ENCODE results near the gene SAMD15.
A peak's percentile ranks its signal among the peaks of the same experiment; 100 is the strongest.
"Not testable (repeated sequence)": the region's sequence is repeated elsewhere in the genome, so short reads cannot be mapped to it uniquely, and the experiment has no call there.

Gene SAMD15

GRCh38 chr14:77376771-77377501, at the start of gene SAMD15, which contains the start of gene TMED8:
TSS of gene SAMD15 (plus strand) at chr14:77377379. CDS start at chr14:77377419, 40 bp downstream.
TSS of gene TMED8 (minus strand) at chr14:77377094. CDS start at chr14:77377053, 41 bp downstream.
- Mint-ChIP-seq H3K9me3 (no peaks in the 10 kb centered on the region), H3K27ac (peak within 1 kb of the TSS; percentile 91), H3K36me3 (ENCODE audit: low read depth) (peaks cover 21% of the 10 kb centered on the region), H3K4me3 (peak within 1 kb of the TSS; percentile 93), H3K27me3 (no peaks in the 10 kb centered on the region), H3K4me1 (ENCODE audit: low read depth) (peaks cover 42% of the 10 kb centered on the region)

GRCh38 chr14:77329872-77330271, 47.3 kb upstream of the SAMD15 start:
- Mint-ChIP-seq H3K36me3 (ENCODE audit: low read depth) (no peaks in the 10 kb centered on the region), H3K4me3 (no peak overlapping the region), H3K27me3 (no peaks in the 10 kb centered on the region), H3K4me1 (ENCODE audit: low read depth) (no peaks in the 10 kb centered on the region), H3K9me3 (no peaks in the 10 kb centered on the region), H3K27ac (no peak overlapping the region)

GRCh38 chr14:77335576-77335975, 41.6 kb upstream of the SAMD15 start:
- H3K4me3 Mint-ChIP-seq = no peak overlapping the region
- no peaks in the 10 kb centered on the region for H3K9me3 Mint-ChIP-seq
- peaks cover 20% of the 10 kb centered on the region for H3K36me3 Mint-ChIP-seq (ENCODE audit: low read depth)
- no peaks in the 10 kb centered on the region for H3K27me3 Mint-ChIP-seq
- H3K27ac Mint-ChIP-seq = no peak overlapping the region
- no peaks in the 10 kb centered on the region for H3K4me1 Mint-ChIP-seq (ENCODE audit: low read depth)

GRCh38 chr14:77337255-77337654, 39.9 kb upstream of the SAMD15 start:
- not testable (repeated sequence) for H3K4me1 Mint-ChIP-seq (ENCODE audit: low read depth); H3K27me3 Mint-ChIP-seq; H3K27ac Mint-ChIP-seq; H3K4me3 Mint-ChIP-seq; H3K9me3 Mint-ChIP-seq
- H3K36me3 Mint-ChIP-seq (ENCODE audit: low read depth) = peaks cover 34% of the 10 kb centered on the region

GRCh38 chr14:77337880-77338279, 39.3 kb upstream of the SAMD15 start:
- Mint-ChIP-seq H3K36me3 (ENCODE audit: low read depth) (peaks cover 41% of the 10 kb centered on the region), H3K4me1 (ENCODE audit: low read depth) (no peaks in the 10 kb centered on the region), H3K27me3 (no peaks in the 10 kb centered on the region), H3K9me3 (no peaks in the 10 kb centered on the region), H3K27ac (no peak overlapping the region), H3K4me3 (no peak overlapping the region)

- Mint-ChIP-seq H3K9me3 (no peaks in the 10 kb centered on the region), H3K27me3 (no peaks in the 10 kb centered on the region), H3K4me3 (no peak overlapping the region), H3K4me1 (ENCODE audit: low read depth) (no peaks in the 10 kb centered on the region), H3K36me3 (ENCODE audit: low read depth) (peaks cover 45% of the 10 kb centered on the region), H3K27ac (no peak overlapping the region)
Measured at GRCh38 chr14:77338302-77338701, 38.9 kb upstream of the SAMD15 start.

- no peaks in the 10 kb centered on the region for H3K27me3 Mint-ChIP-seq
- peaks cover 56% of the 10 kb centered on the region for H3K36me3 Mint-ChIP-seq (ENCODE audit: low read depth)
- H3K9me3 Mint-ChIP-seq = no peaks in the 10 kb centered on the region
- no peaks in the 10 kb centered on the region for H3K4me1 Mint-ChIP-seq (ENCODE audit: low read depth)
- H3K4me3 Mint-ChIP-seq = no peak overlapping the region
- no peak overlapping the region for H3K27ac Mint-ChIP-seq
Measured at GRCh38 chr14:77339407-77339806, 37.8 kb upstream of the SAMD15 start.

GRCh38 chr14:77340389-77340788, 36.8 kb upstream of the SAMD15 start:
- H3K27ac Mint-ChIP-seq = no peak overlapping the region
- no peaks in the 10 kb centered on the region for H3K27me3 Mint-ChIP-seq
- H3K9me3 Mint-ChIP-seq = no peaks in the 10 kb centered on the region
- H3K36me3 Mint-ChIP-seq (ENCODE audit: low read depth) = peaks cover 56% of the 10 kb centered on the region
- no peak overlapping the region for H3K4me3 Mint-ChIP-seq
- H3K4me1 Mint-ChIP-seq (ENCODE audit: low read depth) = no peaks in the 10 kb centered on the region

- peaks cover 3% of the 10 kb centered on the region for H3K4me1 Mint-ChIP-seq (ENCODE audit: low read depth)
- no peak overlapping the region for H3K4me3 Mint-ChIP-seq
- no peak overlapping the region for H3K27ac Mint-ChIP-seq
- H3K27me3 Mint-ChIP-seq = no peaks in the 10 kb centered on the region
- peaks cover 58% of the 10 kb centered on the region for H3K36me3 Mint-ChIP-seq (ENCODE audit: low read depth)
- H3K9me3 Mint-ChIP-seq = no peaks in the 10 kb centered on the region
Measured at GRCh38 chr14:77342726-77343397, 34.3 kb upstream of the SAMD15 start.

- peaks cover 57% of the 10 kb centered on the region for H3K36me3 Mint-ChIP-seq (ENCODE audit: low read depth)
- peaks cover 3% of the 10 kb centered on the region for H3K4me1 Mint-ChIP-seq (ENCODE audit: low read depth)
- no peak overlapping the region for H3K4me3 Mint-ChIP-seq
- H3K27me3 Mint-ChIP-seq = no peaks in the 10 kb centered on the region
- H3K27ac Mint-ChIP-seq = no peak overlapping the region
- H3K9me3 Mint-ChIP-seq = no peaks in the 10 kb centered on the region
Measured at GRCh38 chr14:77343662-77344061, 33.5 kb upstream of the SAMD15 start.

GRCh38 chr14:77344377-77344996, 32.7 kb upstream of the SAMD15 start:
- no peak overlapping the region for H3K4me3 Mint-ChIP-seq
- peaks cover 54% of the 10 kb centered on the region for H3K36me3 Mint-ChIP-seq (ENCODE audit: low read depth)
- peaks cover 3% of the 10 kb centered on the region for H3K4me1 Mint-ChIP-seq (ENCODE audit: low read depth)
- H3K27ac Mint-ChIP-seq = no peak overlapping the region
- H3K9me3 Mint-ChIP-seq = no peaks in the 10 kb centered on the region
- no peaks in the 10 kb centered on the region for H3K27me3 Mint-ChIP-seq

GRCh38 chr14:77346495-77346894, 30.7 kb upstream of the SAMD15 start:
- Mint-ChIP-seq H3K27me3 (no peaks in the 10 kb centered on the region), H3K9me3 (no peaks in the 10 kb centered on the region), H3K36me3 (ENCODE audit: low read depth) (peaks cover 58% of the 10 kb centered on the region), H3K4me3 (no peak overlapping the region), H3K27ac (no peak overlapping the region), H3K4me1 (ENCODE audit: low read depth) (peaks cover 3% of the 10 kb centered on the region)

GRCh38 chr14:77347751-77348150, 29.4 kb upstream of the SAMD15 start:
- Mint-ChIP-seq H3K4me3 (no peak overlapping the region), H3K9me3 (no peaks in the 10 kb centered on the region), H3K4me1 (ENCODE audit: low read depth) (peaks cover 3% of the 10 kb centered on the region), H3K36me3 (ENCODE audit: low read depth) (peaks cover 47% of the 10 kb centered on the region), H3K27ac (no peak overlapping the region), H3K27me3 (no peaks in the 10 kb centered on the region)

- H3K36me3 Mint-ChIP-seq (ENCODE audit: low read depth) = peaks cover 27% of the 10 kb centered on the region
- H3K27me3 Mint-ChIP-seq = no peaks in the 10 kb centered on the region
- no peaks in the 10 kb centered on the region for H3K9me3 Mint-ChIP-seq
- H3K4me3 Mint-ChIP-seq = no peak overlapping the region
- H3K27ac Mint-ChIP-seq = no peak overlapping the region
- H3K4me1 Mint-ChIP-seq (ENCODE audit: low read depth) = peaks cover 3% of the 10 kb centered on the region
Measured at GRCh38 chr14:77353469-77354141, 23.6 kb upstream of the SAMD15 start.

GRCh38 chr14:77355811-77356210, 21.4 kb upstream of the SAMD15 start:
- Mint-ChIP-seq H3K4me1 (ENCODE audit: low read depth) (peaks cover 8% of the 10 kb centered on the region), H3K9me3 (no peaks in the 10 kb centered on the region), H3K4me3 (no peak overlapping the region), H3K27me3 (no peaks in the 10 kb centered on the region), H3K27ac (no peak overlapping the region), H3K36me3 (ENCODE audit: low read depth) (peaks cover 17% of the 10 kb centered on the region)

Measured in stimulated activated naive CD8-positive, alpha-beta T cell treated with anti-CD3 and anti-CD28 coated beads, Interleukin-15, Interleukin-2, amounts not matched to agents 100 ng/mL and 50 ng/mL, for 24 hours (primary cell).